HTERT RPE-1 (cell line): ENCODE results near the gene TDRD3.

Experiments
- in situ Hi-C: fragments of 300-500 bp; cut with MboI; formaldehyde crosslinking; loops from 4 replicates; pipeline ENCODE4 v1.14.3; 2020; ENCODE audit warnings: low sequenced_read_pairs

TDRD3 gene

DNA sequence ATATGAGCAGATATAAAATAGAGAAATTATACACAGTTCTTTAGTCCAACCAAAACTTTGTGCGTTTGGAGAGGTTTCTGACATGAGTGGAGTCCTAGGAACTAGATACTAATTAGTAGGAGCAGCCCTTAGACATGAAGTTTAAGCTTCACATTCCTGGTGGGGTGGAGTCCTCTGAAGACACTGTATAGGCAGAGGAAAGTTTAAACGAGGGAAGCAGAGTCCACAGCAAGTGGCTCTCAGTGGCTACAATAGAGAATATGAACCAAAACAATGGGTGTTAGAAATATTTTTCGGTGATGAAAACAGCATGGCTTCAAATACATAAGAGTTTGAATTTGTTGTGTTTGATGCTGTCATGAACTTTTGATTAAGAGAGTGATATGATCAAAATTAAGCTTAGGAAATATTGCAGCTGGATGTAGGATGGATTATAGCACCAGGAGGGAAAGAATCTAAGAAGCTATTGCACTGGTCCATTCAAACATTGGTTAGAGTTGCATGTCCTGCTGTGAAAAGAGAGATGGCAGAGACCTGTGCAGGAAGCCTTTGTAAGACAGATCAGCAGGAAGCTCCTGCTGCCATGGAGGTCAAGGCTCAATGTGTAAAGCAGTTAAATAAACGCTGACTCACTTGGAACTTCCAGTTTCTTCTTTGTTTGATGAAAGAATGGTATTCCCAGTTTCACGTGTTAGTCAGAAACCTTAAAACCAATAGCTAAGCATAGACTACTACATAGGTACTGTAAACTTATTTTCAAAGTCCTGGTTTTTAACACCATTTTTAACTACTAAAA lies 175.2 kb downstream of the TDRD3 start:
- in situ Hi-C loops: no loop called here

DNA sequence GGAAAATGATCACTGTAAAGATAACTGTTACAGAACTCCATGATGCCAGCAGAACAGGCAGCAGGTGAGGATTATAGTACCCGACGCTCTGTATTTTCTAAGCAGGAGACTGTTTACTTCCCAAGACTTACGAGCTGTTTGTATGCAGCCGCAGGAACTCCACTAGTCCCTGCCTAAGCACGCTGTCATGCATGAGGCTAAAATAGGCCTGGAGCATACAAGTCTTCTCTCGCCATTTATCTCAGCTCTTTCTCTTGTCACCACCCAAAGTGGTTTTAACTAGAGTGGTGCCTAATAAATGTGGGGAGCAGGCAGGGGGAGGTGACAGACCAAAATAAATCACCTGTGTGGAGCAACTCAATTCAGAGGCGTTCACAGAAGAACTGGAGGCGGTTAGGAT lies 175.8 kb downstream of the TDRD3 start:
- in situ Hi-C loops: no loop called here

DNA sequence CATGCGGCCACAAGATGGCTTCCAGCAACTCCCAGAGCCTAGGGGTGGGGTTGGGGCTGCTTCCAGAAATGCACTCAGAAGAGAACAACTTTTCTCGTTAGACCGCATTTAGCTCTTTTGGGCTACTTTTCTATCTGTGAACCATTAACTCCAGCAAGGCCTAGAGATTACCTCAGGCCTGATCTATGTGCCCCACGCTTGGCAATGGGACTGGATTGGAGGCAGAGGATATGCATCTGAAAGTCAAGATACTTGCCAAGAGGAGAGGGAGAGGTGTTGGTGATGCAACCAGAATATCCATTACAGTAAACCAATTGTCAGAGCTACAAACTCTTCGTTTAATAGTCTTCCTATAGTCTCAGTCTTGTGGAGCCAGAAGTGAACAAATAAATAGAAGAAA lies 177.7 kb downstream of the TDRD3 start:
- in situ Hi-C loops: no loop called here

DNA sequence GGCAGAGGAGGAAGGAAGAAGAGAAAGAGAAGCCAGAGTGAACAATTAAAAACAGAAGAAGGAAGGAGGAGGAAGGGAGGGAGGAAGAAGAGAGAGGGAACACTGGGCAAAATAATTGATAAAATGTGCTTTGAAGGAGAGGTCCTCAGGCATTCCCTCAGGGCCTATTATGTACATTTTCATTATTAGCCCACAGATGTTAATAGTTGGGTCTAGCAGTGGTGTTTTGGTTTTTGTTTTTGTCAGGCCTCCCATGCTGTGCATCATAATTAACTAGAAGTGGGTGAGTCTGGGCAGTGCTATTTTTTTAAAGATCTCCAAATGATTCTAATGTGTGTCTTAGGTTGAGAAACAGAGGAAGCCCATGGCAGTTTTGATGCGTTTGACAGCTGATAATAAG lies 178.1 kb downstream of the TDRD3 start:
- in situ Hi-C loops: no loop called here

DNA sequence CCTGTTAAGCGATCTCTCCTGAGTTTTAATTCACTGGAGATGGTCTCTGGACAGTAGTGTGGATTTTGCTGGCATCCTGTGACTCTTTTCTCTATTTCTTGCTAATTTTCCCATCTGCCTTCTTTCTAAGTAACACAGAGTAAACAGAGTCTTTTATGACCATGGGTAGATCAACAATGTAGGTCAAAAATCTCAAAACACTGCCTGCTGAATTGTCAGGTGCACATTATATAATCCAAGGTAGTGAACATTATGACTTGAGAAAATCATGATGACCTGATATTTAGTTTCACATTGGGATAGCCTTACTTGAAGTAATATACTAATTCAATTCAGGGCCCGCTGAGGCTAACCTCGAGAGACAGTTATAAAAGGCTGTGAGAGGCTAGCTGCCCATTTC lies 180.7 kb downstream of the TDRD3 start:
- in situ Hi-C loops: no loop called here

- in situ Hi-C loops: no loop called here
Observed at GRCh38 chr13:60583196-60583888, 186.3 kb downstream of the TDRD3 start.

DNA sequence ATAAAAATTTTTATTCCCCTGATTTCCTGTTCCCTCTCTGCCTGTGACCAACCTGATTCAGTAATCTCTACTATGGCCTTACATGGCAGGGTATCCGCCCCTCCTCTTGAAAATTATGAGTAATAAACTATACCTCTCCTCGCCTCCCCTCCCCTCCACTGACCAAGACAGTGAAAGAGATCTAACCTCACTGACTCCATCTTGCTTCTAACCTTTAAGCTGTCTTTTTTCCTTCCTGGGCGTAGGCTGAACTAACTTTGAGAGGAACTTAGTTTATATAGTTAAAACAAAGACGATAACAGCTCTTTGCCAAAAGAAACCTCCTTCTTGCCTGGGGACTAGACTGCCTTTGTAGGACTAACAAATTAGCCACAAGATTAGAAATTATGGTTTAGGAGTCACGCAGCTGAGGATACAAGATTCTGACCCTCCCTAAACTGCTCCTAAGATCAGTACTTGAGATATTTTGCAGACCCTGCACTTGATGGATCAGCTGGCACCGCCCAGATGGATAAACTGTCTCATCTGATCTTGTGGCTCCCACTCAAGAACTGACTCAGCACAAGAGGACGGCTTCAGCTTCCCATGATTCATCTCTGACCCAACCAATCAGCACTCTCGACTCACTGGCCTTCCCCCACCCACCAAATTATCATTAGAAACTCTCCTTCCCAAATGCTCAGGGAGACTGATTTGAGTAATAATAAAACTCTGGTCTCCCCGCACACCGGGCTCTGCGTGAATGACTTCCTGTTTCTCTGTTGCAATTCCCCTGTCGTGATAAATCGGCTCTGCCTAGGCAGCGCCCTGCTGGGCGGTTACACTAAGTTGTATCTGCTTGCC lies 187.1 kb downstream of the TDRD3 start:
- in situ Hi-C loops: no loop called here

DNA sequence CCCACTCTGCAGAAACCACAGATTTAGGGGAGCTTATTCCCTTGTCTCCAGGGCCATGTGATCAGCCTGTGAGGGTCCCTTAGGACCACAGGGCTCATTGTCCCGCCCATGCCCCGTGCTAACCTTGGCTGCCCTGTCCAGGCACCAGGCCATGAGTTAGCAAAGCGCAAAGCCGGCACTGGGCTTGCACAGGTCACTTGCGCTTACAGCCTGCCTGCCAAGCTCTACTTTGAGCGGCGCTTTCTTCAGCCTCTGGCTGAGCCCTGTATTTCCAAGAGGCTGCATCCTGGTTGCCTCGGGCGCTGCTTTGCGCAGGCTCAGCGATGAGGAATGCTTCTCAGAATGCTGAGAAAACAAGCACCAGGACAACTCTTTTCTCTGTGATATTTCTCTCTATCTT lies 188.0 kb downstream of the TDRD3 start:
- in situ Hi-C loops: no loop called here

DNA sequence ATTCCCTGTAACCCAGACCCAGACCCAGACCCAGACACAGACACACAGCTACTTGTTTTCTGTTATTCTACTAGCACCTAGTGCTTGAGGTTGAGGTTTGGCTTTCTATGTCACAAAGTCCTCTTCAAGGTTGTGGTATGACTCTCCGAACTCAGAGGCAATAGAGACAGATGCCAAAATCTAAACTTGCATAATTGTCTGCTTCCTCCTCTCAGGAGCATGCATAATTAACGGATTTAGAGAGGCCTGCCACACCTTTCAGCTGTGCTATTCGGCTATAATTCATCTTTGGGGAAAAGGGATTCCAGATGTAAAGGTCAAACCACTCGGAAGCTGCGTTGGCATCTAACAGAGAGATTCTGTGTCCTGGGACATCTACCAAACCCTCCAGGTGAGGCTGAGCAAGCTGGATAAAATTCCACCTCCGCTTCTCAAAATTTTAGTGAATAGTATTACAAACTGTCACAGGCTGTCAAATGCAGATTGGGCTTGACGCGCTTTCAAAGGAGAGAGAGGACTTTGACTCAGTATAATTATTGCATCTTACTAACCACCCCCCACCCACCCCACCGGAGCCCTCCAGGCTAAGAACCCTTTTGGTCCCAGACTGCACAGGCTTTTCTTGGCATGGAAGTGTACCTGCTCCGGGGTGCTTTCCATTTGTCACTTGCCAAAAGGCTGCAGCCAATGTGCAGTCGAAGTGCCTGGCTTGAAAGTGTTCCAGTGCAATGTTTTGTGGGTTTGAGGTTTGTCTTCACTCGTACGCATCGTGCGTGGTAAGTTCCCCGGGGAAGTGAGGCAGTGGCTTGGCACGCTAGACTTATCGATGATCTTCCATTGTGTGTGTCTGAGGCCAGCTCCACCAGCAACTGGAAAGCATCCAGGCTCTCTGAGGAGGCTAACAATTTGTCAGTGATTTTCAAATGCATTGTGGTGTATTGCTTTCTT lies 194.1 kb downstream of the TDRD3 start:
- in situ Hi-C loops: no loop called here

GRCh38 chr13:60603049-60603448 lies 206.0 kb downstream of the TDRD3 start:
- in situ Hi-C loops: no loop called here

DNA sequence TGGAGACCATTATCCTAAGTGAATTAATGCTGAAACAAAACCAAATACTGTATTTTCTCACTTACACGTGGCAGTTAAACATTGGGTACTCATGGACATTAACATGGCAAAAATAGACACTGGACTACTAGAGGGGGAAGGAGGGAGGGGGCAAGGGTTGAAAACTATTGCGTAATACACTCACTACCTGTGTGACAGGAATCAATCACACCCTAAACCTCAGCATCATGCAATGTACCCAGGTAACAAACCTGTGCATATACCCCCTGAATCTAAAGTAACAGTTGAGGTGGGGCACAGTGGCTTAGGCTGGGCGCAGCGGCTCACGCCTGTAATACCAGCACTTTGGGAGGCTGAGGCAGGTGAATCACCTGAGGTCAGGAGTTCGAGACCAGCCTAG lies 207.0 kb downstream of the TDRD3 start:
- in situ Hi-C loops: no loop called here

- in situ Hi-C loops: no loop called here
Observed at GRCh38 chr13:60608954-60609353, 211.9 kb downstream of the TDRD3 start.

DNA sequence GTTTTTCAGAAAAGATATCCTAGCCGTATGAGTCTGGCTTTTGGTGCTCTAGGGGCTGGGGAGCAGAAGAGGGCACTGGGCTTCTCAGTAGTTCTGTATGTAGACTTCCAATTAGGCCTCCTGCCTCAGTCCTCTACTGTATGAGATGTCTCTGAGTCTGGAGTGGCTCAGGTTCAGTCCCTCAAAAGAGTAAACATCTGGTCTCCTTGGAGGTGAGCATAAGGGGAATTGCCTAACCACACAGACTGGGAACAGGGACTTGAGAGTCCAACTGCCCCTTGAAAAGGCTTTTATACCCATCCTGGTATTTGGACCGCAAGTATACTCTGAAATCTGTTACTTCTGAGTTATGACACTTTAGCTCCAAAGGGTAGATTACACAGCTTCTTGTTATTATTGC lies 214.5 kb downstream of the TDRD3 start:
- in situ Hi-C loops: no loop called here

- in situ Hi-C loops: no loop called here
Observed at GRCh38 chr13:60612593-60612992, 215.6 kb downstream of the TDRD3 start.

GRCh38 chr13:60613080-60613479 lies 216.1 kb downstream of the TDRD3 start:
- in situ Hi-C loops: no loop called here

DNA sequence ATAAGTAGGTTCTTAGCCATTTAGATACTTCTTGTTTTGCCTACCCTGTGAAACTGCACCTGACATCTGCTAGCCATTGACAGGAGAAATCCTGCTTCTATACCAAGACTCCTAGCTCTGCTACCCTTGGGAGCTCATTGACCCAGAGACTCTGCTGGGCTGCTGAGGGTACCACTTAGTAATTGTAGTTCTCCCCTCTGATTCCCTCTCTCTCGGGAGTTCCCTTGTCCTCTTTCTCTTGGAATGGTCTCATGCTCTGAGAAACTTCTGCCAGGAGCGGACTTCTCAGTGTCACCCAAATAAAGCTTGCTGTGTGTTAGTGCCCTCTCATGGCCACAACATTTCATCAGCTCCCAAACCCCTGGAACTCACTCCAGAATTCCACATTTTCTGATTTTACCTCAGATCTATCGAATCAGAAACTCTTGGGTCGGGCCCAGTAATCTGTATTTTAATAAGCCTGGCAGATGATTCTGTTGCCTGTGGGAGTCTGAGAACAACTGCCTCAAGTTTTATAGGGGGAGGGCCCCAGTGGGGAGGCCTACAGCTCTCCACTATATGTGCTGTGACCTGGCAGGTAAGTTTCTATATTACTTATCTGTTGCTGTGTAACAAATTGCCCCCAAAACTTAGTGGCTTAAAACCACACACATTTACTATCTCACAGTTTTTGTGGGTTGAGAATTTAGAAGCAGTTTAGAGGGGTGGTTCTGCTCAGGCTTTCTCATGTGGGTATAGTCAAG lies 221.1 kb downstream of the TDRD3 start:
- in situ Hi-C loops: no loop called here

GRCh38 chr13:60619461-60619860 lies 222.4 kb downstream of the TDRD3 start:
- in situ Hi-C loops: no loop called here

- in situ Hi-C loops: no loop called here
Observed at GRCh38 chr13:60620611-60621395, 223.8 kb downstream of the TDRD3 start.

DNA sequence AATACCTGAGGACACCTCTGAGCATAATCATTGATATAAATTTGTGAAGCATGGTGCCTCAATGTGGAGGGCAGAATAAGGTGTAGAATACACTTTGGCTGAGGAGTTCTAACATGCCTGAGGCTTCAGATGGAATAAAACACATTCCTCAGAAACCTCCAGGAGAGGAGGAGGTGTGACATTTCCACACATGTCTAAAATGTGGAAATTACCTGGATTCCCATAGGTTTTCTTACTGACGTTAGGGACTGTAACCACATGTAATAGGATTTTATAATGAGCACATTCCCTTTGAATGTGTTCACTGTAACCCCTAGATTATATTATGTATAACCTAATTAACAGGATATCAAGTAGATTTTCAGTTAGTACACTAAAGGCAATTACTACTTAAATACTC lies 226.1 kb downstream of the TDRD3 start:
- in situ Hi-C loops: no loop called here
